H9 (cell line): Measurements from ENCODE around the gene UROS. TPM values are rescaled to one million over a fixed set of nuclear protein-coding genes. Genes with fewer than 3 reads are reported as not detected.

Experiments
- DNase-seq: peaks from one replicate; pipeline ENCODE4 v3.0.0-alpha.2; 2017
- H2AFZ ChIP-seq: one replicate; pipeline ENCODE4 v1.6.1; 2013; ENCODE audit warnings: mild to moderate bottlenecking, low read length, control low read depth, moderate library complexity
- H2AK5ac ChIP-seq: 2 replicates; pipeline ENCODE4 v1.6.1; 2013; ENCODE audit warnings: low read length, control low read depth, mixed read lengths; ENCODE audit not compliant: insufficient read length
- H2BK120ac ChIP-seq: one replicate; pipeline ENCODE4 v1.6.1; 2013; ENCODE audit warnings: low read depth, mild to moderate bottlenecking, low read length, control low read depth, inconsistent platforms; ENCODE audit not compliant: poor library complexity, severe bottlenecking
- H2BK12ac ChIP-seq: 2 replicates; pipeline ENCODE4 v1.6.1; 2013; ENCODE audit warnings: low read length, control low read depth, mixed read lengths, low read depth; ENCODE audit not compliant: insufficient read length
- H2BK15ac ChIP-seq: 2 replicates; pipeline ENCODE4 v1.6.1; 2013; ENCODE audit warnings: low read depth, low read length, control low read depth
- H2BK20ac ChIP-seq: one replicate; pipeline ENCODE4 v1.6.1; 2013; ENCODE audit warnings: low read depth, mild to moderate bottlenecking, low read length, control low read depth, inconsistent platforms; ENCODE audit not compliant: poor library complexity, severe bottlenecking
- H2BK5ac ChIP-seq: 2 replicates; pipeline ENCODE4 v1.6.1; 2013; ENCODE audit warnings: low read length, control low read depth, mixed read lengths; ENCODE audit not compliant: insufficient read length
- H3K14ac ChIP-seq: 2 replicates; pipeline ENCODE4 v1.6.1; 2013; ENCODE audit warnings: low read length, control low read depth; ENCODE audit not compliant: insufficient read depth
- H3K18ac ChIP-seq: 2 replicates; pipeline ENCODE4 v1.6.1; 2013; ENCODE audit warnings: low read depth, mild to moderate bottlenecking, mixed read lengths, low read length, control low read depth; ENCODE audit not compliant: insufficient read length
- H3K23ac ChIP-seq: 2 replicates; pipeline ENCODE4 v1.6.1; 2013; ENCODE audit warnings: low read length, control low read depth, mixed read lengths, low read depth; ENCODE audit not compliant: insufficient read length
- H3K23me2 ChIP-seq: 2 replicates; pipeline ENCODE4 v1.6.1; 2013; ENCODE audit warnings: low read depth, mild to moderate bottlenecking, mixed read lengths, low read length, control low read depth; ENCODE audit not compliant: insufficient read length, poor library complexity, severe bottlenecking
- H3K27ac ChIP-seq: 2 replicates; pipeline ENCODE4 v1.5.1; 2013; ENCODE audit warnings: low read length, control low read depth, mixed read lengths, low read depth; ENCODE audit not compliant: insufficient read length
- H3K27me3 ChIP-seq: 2 replicates; pipeline ENCODE4 v1.6.1; 2013; ENCODE audit warnings: low read length, control low read depth, inconsistent platforms; ENCODE audit not compliant: insufficient read depth
- H3K4ac ChIP-seq: 2 replicates; pipeline ENCODE4 v1.6.1; 2013; ENCODE audit warnings: low read depth, mild to moderate bottlenecking, control low read depth, inconsistent platforms, low read length, moderate library complexity
- H3K4me1 ChIP-seq: 2 replicates; pipeline ENCODE4 v1.6.1; 2013; ENCODE audit warnings: low read length, control low read depth, inconsistent platforms; ENCODE audit not compliant: insufficient read depth
- H3K4me2 ChIP-seq: 2 replicates; pipeline ENCODE4 v1.6.1; 2013; ENCODE audit warnings: low read length, control low read depth, mixed read lengths; ENCODE audit not compliant: insufficient read length, insufficient read depth
- H3K56ac ChIP-seq: 2 replicates; pipeline ENCODE4 v1.6.1; 2013; ENCODE audit warnings: low read depth, mild to moderate bottlenecking, mixed read lengths, low read length, control low read depth; ENCODE audit not compliant: insufficient read length
- H3K79me1 ChIP-seq: 2 replicates; pipeline ENCODE4 v1.6.1; 2013; ENCODE audit warnings: low read depth, mild to moderate bottlenecking, moderate library complexity, low read length, control low read depth, inconsistent platforms; ENCODE audit not compliant: insufficient read depth, poor library complexity, severe bottlenecking
- H3K79me2 ChIP-seq: 2 replicates; pipeline ENCODE4 v1.6.1; 2013; ENCODE audit warnings: low read length, control low read depth, inconsistent platforms; ENCODE audit not compliant: insufficient read depth
- H3K9ac ChIP-seq: 2 replicates; pipeline ENCODE4 v1.6.1; 2013; ENCODE audit warnings: low read length, control low read depth, mixed read lengths; ENCODE audit not compliant: insufficient read length; ENCODE audit errors: extremely low read depth
- H3K9me3 ChIP-seq: one replicate; pipeline ENCODE4 v1.6.1; 2013; ENCODE audit warnings: low read depth, low read length, inconsistent platforms; ENCODE audit not compliant: control insufficient read depth
- H3T11ph ChIP-seq: one replicate; pipeline ENCODE4 v1.6.1; 2013; ENCODE audit warnings: mild to moderate bottlenecking, low read length, control low read depth, inconsistent platforms
- H4K20me1 ChIP-seq: one replicate; pipeline ENCODE4 v1.6.1; 2013; ENCODE audit not compliant: control insufficient read depth, insufficient read length, insufficient read depth
- H4K5ac ChIP-seq: 2 replicates; pipeline ENCODE4 v1.6.1; 2013; ENCODE audit warnings: low read depth, mild to moderate bottlenecking, mixed read lengths, low read length, control low read depth; ENCODE audit not compliant: insufficient read length
- H4K8ac ChIP-seq: replicated peaks from 2 replicates; pipeline ENCODE4 v1.6.1; 2013; ENCODE audit warnings: low read length, control low read depth, mixed read lengths, low read depth; ENCODE audit not compliant: insufficient read length
- H4K91ac ChIP-seq: 2 replicates; pipeline ENCODE4 v1.6.1; 2013; ENCODE audit warnings: low read depth, mild to moderate bottlenecking, moderate library complexity, mixed read lengths, low read length, control low read depth; ENCODE audit not compliant: insufficient read length
- H3K27ac Mint-ChIP-seq, 3 experiments: 2 replicates in 2 of 3; 3 replicates in 1 of 3; pipeline ENCODE4 v1.8.0; 2020 to 2021; ENCODE audit warnings: mixed read lengths in 3 of 3, mild to moderate bottlenecking in 1 of 3, moderate library complexity in 1 of 3
- H3K27me3 Mint-ChIP-seq: 2 replicates; pipeline ENCODE4 v1.8.0; 2021; ENCODE audit warnings: low read depth, mild to moderate bottlenecking, moderate library complexity, mixed read lengths
- H3K36me3 Mint-ChIP-seq, 3 experiments: 2 replicates in 2 of 3; 3 replicates in 1 of 3; pipeline ENCODE4 v1.8.0; 2020 to 2021; ENCODE audit warnings: low read depth in 3 of 3, mixed read lengths in 3 of 3; ENCODE audit not compliant: insufficient read depth in 1 of 3
- H3K4me1 Mint-ChIP-seq, 2 experiments: 2 replicates each; pipeline ENCODE4 v1.8.0; 2020; ENCODE audit warnings: mixed read lengths in 2 of 2
- H3K4me3 Mint-ChIP-seq, 2 experiments: 2 replicates in 1 of 2; 3 replicates in 1 of 2; pipeline ENCODE4 v1.8.0; 2020 to 2021; ENCODE audit warnings: mild to moderate bottlenecking in 2 of 2, mixed read lengths in 2 of 2, moderate library complexity in 1 of 2
- H3K9me3 Mint-ChIP-seq, 2 experiments: 2 replicates in 1 of 2; 3 replicates in 1 of 2; pipeline ENCODE4 v1.8.0; 2020; ENCODE audit warnings: mild to moderate bottlenecking in 2 of 2, mixed read lengths in 2 of 2, moderate library complexity in 1 of 2
- CTCF ChIP-seq: fragments of 200-600 bp; sonication (generic); conservative IDR thresholded peaks from 3 replicates; pipeline ENCODE4 v1.8.0; 2021; ENCODE audit warnings: antibody characterized with exemption, mild to moderate bottlenecking
- WGBS: extraction: QIAGEN DNeasy Blood & Tissue Kit; methylation state at CpG from one replicate; pipeline ENCODE4 v1.1.7; 2013; ENCODE audit warnings: missing lambda C conversion rate, low lambda C conversion rate, mixed read lengths; ENCODE audit not compliant: insufficient read length; ENCODE audit errors: extremely low coverage; 5-methylcytosine and 5-hydroxymethylcytosine counted together
- total RNA-seq: library from RNA; stranded (reverse); gene quantifications from 2 replicates; pipeline ENCODE4 v1.2.1, GENCODE V29; 2021

UROS gene
- total RNA-seq, 1 experiment from 2014 or later: 42.3 TPM

GRCh38 chr10:125848857-125849256 lies 25.8 kb upstream of the UROS start:
- Histone ChIP-seq H3T11ph (no peak overlapping the region), H3K4me1 (no peaks in the 10 kb centered on the region), H3K14ac (no peak overlapping the region), H2BK5ac (no peak overlapping the region), H4K20me1 (peaks cover 2% of the 10 kb centered on the region), H3K4ac (no peak overlapping the region), H4K8ac (no peak overlapping the region), H3K9me3 (no peaks in the 10 kb centered on the region), H2AFZ (no peak overlapping the region), H2BK20ac (no peak overlapping the region), H2BK15ac (no peak overlapping the region), H3K27me3 (no peaks in the 10 kb centered on the region), H2AK5ac (no peak overlapping the region), H2BK12ac (no peak overlapping the region), H3K4me2 (no peak overlapping the region), H3K23me2 (no peaks in the 10 kb centered on the region), H3K79me1 (no peaks in the 10 kb centered on the region), H4K5ac (no peak overlapping the region), H4K91ac (no peak overlapping the region), H2BK120ac (no peak overlapping the region), H3K27ac (no peak overlapping the region), H3K9ac (no peak overlapping the region), H3K18ac (no peak overlapping the region), H3K79me2 (no peaks in the 10 kb centered on the region), H3K56ac (no peak overlapping the region), H3K23ac (no peak overlapping the region)
- TF ChIP-seq CTCF: no peak
- H3K27ac Mint-ChIP-seq: 0 out of 7 replicates have a peak overlapping the region, but pooled peaks of 1 of the 3 experiments have one; percentile 79
- no peaks in the 10 kb centered on the region for H3K27me3 Mint-ChIP-seq
- H3K4me1 Mint-ChIP-seq: no peaks in the 10 kb centered on the region
- H3K36me3 Mint-ChIP-seq: peaks cover 15 to 42% (median 30%) of the 10 kb centered on the region in 3 experiments
- no peaks in the 10 kb centered on the region for H3K9me3 Mint-ChIP-seq
- DNase-seq: no peak
- H3K4me3 Mint-ChIP-seq: no peak overlapping the region
- WGBS: no CpG with 5 or more reads among the region's 2 CpGs
